Neural progenitor cell (in vitro differentiated cells): ENCODE data around the gene TMBIM1. TPM values are rescaled to one million over a fixed set of nuclear protein-coding genes. Genes with fewer than 3 reads are reported as not detected.
"Not testable (repeated sequence)": the region's sequence is repeated elsewhere in the genome, so short reads cannot be mapped to it uniquely, and the experiment has no call there.

Experiments used
- DNase-seq: peaks from one replicate; pipeline ENCODE4 v3.0.0-alpha.2; 2016; ENCODE audit warnings: low spot score
- H2AFZ ChIP-seq: fragments of 200-600 bp; sonication (generic); replicated peaks from 2 replicates; pipeline ENCODE4 v1.6.1; 2016; ENCODE audit warnings: antibody characterized with exemption
- H3F3A ChIP-seq: fragments of 200-600 bp; sonication (generic); 2 replicates; pipeline ENCODE4 v1.6.1; 2016; ENCODE audit warnings: antibody characterized with exemption, low read depth
- H3K27ac ChIP-seq: fragments of 200-600 bp; sonication (generic); 2 replicates; pipeline ENCODE4 v1.5.1; 2016; ENCODE audit warnings: mild to moderate bottlenecking
- H3K27me3 ChIP-seq: fragments of 200-600 bp; sonication (generic); 2 replicates; pipeline ENCODE4 v1.6.1; 2016; ENCODE audit warnings: mild to moderate bottlenecking, moderate library complexity
- H3K36me3 ChIP-seq: fragments of 200-600 bp; sonication (generic); 2 replicates; pipeline ENCODE4 v1.5.1; 2016
- H3K4me1 ChIP-seq: fragments of 200-600 bp; sonication (generic); 2 replicates; pipeline ENCODE4 v1.6.1; 2016; ENCODE audit warnings: mixed run types
- H3K4me2 ChIP-seq: fragments of 200-600 bp; sonication (generic); 2 replicates; pipeline ENCODE4 v1.6.1; 2016
- H3K4me3 ChIP-seq: fragments of 200-600 bp; sonication (generic); 2 replicates; pipeline ENCODE4 v1.5.1; 2016
- H3K79me2 ChIP-seq: fragments of 200-600 bp; sonication (generic); 2 replicates; pipeline ENCODE4 v1.6.1; 2016; ENCODE audit warnings: low read depth
- H3K9ac ChIP-seq: fragments of 200-600 bp; sonication (generic); 2 replicates; pipeline ENCODE4 v1.6.1; 2016
- H3K9me3 ChIP-seq: fragments of 200-600 bp; sonication (generic); 2 replicates; pipeline ENCODE4 v1.5.1; 2016; ENCODE audit warnings: low read depth
- H4K20me1 ChIP-seq: fragments of 200-600 bp; sonication (generic); 2 replicates; pipeline ENCODE4 v1.6.1; 2016; ENCODE audit warnings: low read depth
- H3K27ac Mint-ChIP-seq: 3 replicates; pipeline ENCODE4 v1.8.0; 2021; ENCODE audit warnings: mixed read lengths
- H3K27me3 Mint-ChIP-seq: 2 replicates; pipeline ENCODE4 v1.8.0; 2022; ENCODE audit warnings: low read depth, mild to moderate bottlenecking, inconsistent platforms, moderate library complexity, mixed read lengths; ENCODE audit not compliant: insufficient read depth
- H3K36me3 Mint-ChIP-seq: 3 replicates; pipeline ENCODE4 v1.8.0; 2021; ENCODE audit warnings: mixed read lengths
- H3K4me1 Mint-ChIP-seq: 3 replicates; pipeline ENCODE4 v1.8.0; 2021; ENCODE audit warnings: mixed read lengths
- H3K4me3 Mint-ChIP-seq: 3 replicates; pipeline ENCODE4 v1.8.0; 2021; ENCODE audit warnings: mild to moderate bottlenecking, moderate library complexity, mixed read lengths
- H3K9me3 Mint-ChIP-seq: 3 replicates; pipeline ENCODE4 v1.8.0; 2020; ENCODE audit warnings: mixed read lengths
- EZH2 ChIP-seq: fragments of 200-600 bp; sonication (generic); IDR thresholded peaks from 2 replicates; pipeline ENCODE4 v1.6.1; 2017; ENCODE audit warnings: antibody characterized with exemption, mild to moderate bottlenecking, moderate library complexity
- EZH2phosphoT487 ChIP-seq: fragments of 200-600 bp; sonication (generic); IDR thresholded peaks from 2 replicates; pipeline ENCODE4 v1.6.1; 2017; ENCODE audit warnings: antibody characterized with exemption
- total RNA-seq: library from RNA; depleted of rRNA; stranded (reverse); fragments of >200 nt; gene quantifications from 2 replicates; pipeline ENCODE4 v1.2.3, GENCODE V29; 2015; ENCODE audit warnings: low replicate concordance
- TF ChIP-seq, protein P1 (sequence below): fragments of 200-600 bp; sonication (generic); IDR thresholded peaks from 2 replicates; pipeline ENCODE4 v1.5.1; 2017; ENCODE audit warnings: antibody characterized with exemption, mild to moderate bottlenecking

The TMBIM1 gene
- total RNA-seq, 1 donor from 2014 or later, result 11.1 TPM

DNA sequence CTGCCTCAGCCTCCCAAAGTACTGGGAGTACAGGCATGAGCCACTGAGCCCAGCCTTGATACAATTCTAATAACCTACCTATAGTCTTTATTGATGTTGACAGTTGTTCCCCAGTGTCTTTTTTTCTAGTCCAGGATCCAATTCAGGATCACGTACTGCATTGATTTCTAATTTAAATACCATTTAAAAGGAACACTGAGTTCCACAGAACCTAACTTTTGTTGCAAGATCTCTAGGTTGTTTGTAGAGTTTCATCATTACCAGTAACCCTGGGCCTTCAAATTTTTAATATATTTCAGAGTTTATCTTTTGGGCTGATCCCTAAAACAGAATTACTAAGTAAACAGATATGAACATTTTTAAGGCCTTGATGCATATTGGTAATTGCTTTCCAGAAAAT lies 21.1 kb upstream of the TMBIM1 start:
- Histone ChIP-seq H3K4me2 (no peak overlapping the region), H4K20me1 (no peaks in the 10 kb centered on the region), H3F3A (peaks cover 5% of the 10 kb centered on the region), H3K79me2 (no peaks in the 10 kb centered on the region), H3K36me3 (no peaks in the 10 kb centered on the region), H3K9ac (no peak overlapping the region), H3K4me1 (peaks cover 7% of the 10 kb centered on the region), H2AFZ (no peak overlapping the region), H3K27me3 (no peaks in the 10 kb centered on the region), H3K27ac (no peak overlapping the region), H3K4me3 (no peak overlapping the region), H3K9me3 (no peaks in the 10 kb centered on the region)
- H3K36me3 Mint-ChIP-seq, result no peaks in the 10 kb centered on the region
- H3K27me3 Mint-ChIP-seq, result peaks cover 6% of the 10 kb centered on the region
- no peak for TF ChIP-seq EZH2phosphoT487
- no peaks in the 10 kb centered on the region for H3K9me3 Mint-ChIP-seq
- DNase-seq, result no peak
- H3K27ac Mint-ChIP-seq, result no peak overlapping the region
- no peak overlapping the region for H3K4me3 Mint-ChIP-seq
- H3K4me1 Mint-ChIP-seq, result peaks cover 12% of the 10 kb centered on the region

DNA sequence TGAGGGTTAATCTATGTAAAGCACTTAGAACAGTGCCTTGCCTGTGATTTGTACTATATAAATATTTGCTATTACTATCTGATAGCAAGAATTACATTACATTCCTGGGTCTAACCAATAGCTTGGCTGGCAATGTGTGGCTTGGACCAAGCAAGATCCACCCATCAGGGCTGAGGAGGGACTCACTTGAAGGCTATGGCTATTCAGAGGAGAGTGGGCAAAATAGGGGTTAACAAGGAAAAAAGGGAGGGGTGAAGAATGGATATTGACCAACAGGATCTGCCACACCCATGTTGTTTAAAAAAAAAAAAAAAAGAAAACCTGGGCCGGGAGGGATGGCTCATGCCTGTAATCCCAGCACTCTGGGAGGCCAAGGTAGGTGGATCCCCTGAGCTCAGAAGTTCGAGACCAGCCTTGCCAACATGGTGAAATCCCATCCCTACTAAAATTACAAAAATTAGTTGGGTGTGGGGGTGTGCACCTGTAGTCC lies 20.0 kb upstream of the TMBIM1 start:
- no peaks in the 10 kb centered on the region for H3K79me2 ChIP-seq
- no peak overlapping the region for H3K9ac ChIP-seq
- no peak overlapping the region for H3K4me3 ChIP-seq
- peaks cover 7% of the 10 kb centered on the region for H3K4me1 ChIP-seq
- H3K4me2 ChIP-seq, result no peak overlapping the region
- Mint-ChIP-seq H3K36me3 (no peaks in the 10 kb centered on the region), H3K4me1 (peaks cover 12% of the 10 kb centered on the region), H3K9me3 (no peaks in the 10 kb centered on the region), H3K4me3 (no peak overlapping the region), H3K27me3 (peaks cover 3% of the 10 kb centered on the region), H3K27ac (no peak overlapping the region)
- no peak for TF ChIP-seq EZH2
- TF ChIP-seq, protein P1, sequence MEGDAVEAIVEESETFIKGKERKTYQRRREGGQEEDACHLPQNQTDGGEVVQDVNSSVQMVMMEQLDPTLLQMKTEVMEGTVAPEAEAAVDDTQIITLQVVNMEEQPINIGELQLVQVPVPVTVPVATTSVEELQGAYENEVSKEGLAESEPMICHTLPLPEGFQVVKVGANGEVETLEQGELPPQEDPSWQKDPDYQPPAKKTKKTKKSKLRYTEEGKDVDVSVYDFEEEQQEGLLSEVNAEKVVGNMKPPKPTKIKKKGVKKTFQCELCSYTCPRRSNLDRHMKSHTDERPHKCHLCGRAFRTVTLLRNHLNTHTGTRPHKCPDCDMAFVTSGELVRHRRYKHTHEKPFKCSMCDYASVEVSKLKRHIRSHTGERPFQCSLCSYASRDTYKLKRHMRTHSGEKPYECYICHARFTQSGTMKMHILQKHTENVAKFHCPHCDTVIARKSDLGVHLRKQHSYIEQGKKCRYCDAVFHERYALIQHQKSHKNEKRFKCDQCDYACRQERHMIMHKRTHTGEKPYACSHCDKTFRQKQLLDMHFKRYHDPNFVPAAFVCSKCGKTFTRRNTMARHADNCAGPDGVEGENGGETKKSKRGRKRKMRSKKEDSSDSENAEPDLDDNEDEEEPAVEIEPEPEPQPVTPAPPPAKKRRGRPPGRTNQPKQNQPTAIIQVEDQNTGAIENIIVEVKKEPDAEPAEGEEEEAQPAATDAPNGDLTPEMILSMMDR, result no peak
- TF ChIP-seq EZH2phosphoT487, result no peak
- H3K27ac ChIP-seq, result peak overlapping the region; percentile 58
- H3K9me3 ChIP-seq, result no peaks in the 10 kb centered on the region
- no peak for DNase-seq
- H3F3A ChIP-seq, result peaks cover 5% of the 10 kb centered on the region
- H4K20me1 ChIP-seq, result no peaks in the 10 kb centered on the region
- no peaks in the 10 kb centered on the region for H3K36me3 ChIP-seq
- no peaks in the 10 kb centered on the region for H3K27me3 ChIP-seq
- peak overlapping the region; percentile 98 for H2AFZ ChIP-seq

DNA sequence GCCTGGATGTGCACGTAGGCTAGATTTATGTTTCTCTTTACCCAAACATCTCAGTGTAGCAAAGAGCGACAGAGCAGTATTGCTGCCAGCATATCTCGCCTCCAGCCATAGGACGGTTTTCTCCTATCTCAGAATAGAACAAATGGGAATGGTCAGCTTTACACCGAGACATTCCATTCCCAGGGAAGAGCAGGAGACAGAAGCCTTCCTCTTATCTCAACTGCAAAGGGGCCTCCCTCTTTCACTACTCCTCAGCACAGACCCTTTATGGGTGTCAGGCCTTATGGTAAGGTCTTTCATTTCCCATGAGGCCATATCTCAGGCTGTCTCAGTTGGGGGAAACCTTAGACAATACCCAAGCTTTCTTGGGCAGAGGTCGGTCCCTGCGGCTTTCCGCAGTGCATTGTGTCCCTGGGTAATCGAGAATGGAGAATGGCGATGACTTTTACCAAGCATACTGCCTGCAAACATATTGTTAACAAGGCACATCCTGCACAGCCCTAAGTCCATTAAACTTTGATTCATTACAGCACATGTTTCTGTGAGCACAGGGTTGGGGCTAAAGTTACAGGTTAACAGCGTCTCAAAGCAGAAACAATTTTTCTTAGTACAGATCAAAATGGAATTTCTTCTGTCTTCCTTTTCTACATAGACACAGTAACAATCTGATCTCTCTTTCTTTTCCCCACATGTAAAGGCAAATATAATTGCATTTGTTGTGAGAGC lies 19.4 kb upstream of the TMBIM1 start:
- H4K20me1 ChIP-seq, DNase-seq, H3K36me3 ChIP-seq, H3K9ac ChIP-seq, H3K36me3 Mint-ChIP-seq, H3K4me3 ChIP-seq, H3K9me3 Mint-ChIP-seq, H3K4me1 ChIP-seq, H3K9me3 ChIP-seq, H3K4me3 Mint-ChIP-seq, H3K79me2 ChIP-seq, H3F3A ChIP-seq, H3K27me3 Mint-ChIP-seq, H3K27me3 ChIP-seq: not testable (repeated sequence)
- peak overlapping the region; percentile 36 for H3K27ac Mint-ChIP-seq
- H3K4me1 Mint-ChIP-seq, result peaks cover 12% of the 10 kb centered on the region
- H3K27ac ChIP-seq, result peak overlapping the region; percentile 58
- peak overlapping the region; percentile 98 for H2AFZ ChIP-seq
- peak overlapping the region; percentile 38 for H3K4me2 ChIP-seq

DNA sequence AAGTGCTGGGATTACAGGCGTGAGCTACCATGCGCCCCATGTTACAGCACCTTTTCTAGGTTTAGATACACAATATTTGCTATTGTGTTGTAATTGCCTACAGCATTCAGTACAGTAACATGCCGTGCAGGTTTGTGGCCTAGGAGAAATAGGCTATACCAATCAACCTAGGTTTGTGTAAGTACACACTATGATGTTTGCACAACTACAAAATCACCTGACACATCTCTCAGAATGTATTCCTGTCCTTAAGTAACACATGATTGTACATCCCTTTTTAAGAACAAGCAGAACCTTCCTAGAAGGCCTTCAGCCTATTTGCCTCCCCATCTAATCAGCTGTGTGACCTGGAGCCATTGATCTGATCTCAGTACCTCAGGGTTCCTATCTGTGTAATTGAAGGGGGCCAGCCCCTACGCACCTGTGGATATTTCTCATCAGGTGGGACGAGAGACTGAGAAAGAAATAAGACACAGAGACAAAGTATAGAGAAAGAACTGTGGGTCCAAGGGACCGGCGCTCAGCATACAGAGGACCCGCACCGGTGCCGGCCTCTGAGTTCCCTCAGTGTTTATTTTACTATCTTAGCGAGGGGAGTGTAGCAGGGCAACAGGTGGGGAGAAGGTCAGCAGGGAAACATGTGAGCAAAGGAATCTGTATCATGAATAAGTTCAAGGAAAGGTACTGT lies 18.7 kb upstream of the TMBIM1 start:
- H3K4me3 ChIP-seq, result no peak overlapping the region
- H3K4me2 ChIP-seq, result no peak overlapping the region
- no peaks in the 10 kb centered on the region for H3K79me2 ChIP-seq
- H3F3A ChIP-seq, result peaks cover 5% of the 10 kb centered on the region
- H3K4me1 ChIP-seq, result peaks cover 7% of the 10 kb centered on the region
- H3K36me3 ChIP-seq, result no peaks in the 10 kb centered on the region
- H3K9ac ChIP-seq, result no peak overlapping the region
- no peaks in the 10 kb centered on the region for H4K20me1 ChIP-seq
- no peaks in the 10 kb centered on the region for H3K9me3 ChIP-seq
- no peak overlapping the region for H3K4me3 Mint-ChIP-seq
- peaks cover 5% of the 10 kb centered on the region for H3K27me3 Mint-ChIP-seq
- peaks cover 12% of the 10 kb centered on the region for H3K4me1 Mint-ChIP-seq
- H3K9me3 Mint-ChIP-seq, result no peaks in the 10 kb centered on the region
- peak overlapping the region; percentile 36 for H3K27ac Mint-ChIP-seq
- H3K27me3 ChIP-seq, result no peaks in the 10 kb centered on the region
- H2AFZ ChIP-seq, result no peak overlapping the region
- no peak overlapping the region for H3K27ac ChIP-seq
- H3K36me3 Mint-ChIP-seq, result no peaks in the 10 kb centered on the region
- DNase-seq, result no peak
- TF ChIP-seq, protein P1, result no peak
- TF ChIP-seq EZH2phosphoT487 (no peak), EZH2 (no peak)
